ENCODE measurements around the gene PRAMEF8.
"Not testable (repeated sequence)": the region's sequence is repeated elsewhere in the genome, so short reads cannot be mapped to it uniquely, and the experiment has no call there.

PRAMEF8 gene

DNA sequence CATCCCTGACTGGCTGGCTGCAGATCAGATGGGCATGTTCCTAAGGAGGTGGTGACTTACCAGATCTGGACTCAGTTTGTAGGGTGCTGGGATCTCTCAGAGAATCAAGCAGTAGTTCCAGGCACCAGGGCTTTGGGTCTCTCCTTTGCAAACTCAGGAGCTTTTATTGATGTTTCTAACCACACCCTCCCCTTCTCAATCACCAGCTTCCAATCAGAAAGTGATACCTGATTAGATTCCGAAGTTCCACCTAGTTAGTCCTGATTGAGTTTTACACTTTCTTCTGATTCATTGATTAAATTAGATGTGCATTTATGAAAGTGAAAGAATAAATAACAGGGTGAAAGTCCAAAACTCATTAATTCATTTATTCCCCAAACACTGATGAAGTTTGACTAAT, at the start of gene PRAMEF8:
Gene PRAMEF8 (minus strand): TSS at position 101 of the 400 bp plus-strand sequence. CDS start 1,046 bp downstream, outside the sequence.
- in situ Hi-C loops (cut with HindIII; ENCODE audit: low pct_unique_long_range_greater_than_20kb, low sequenced_read_pairs); DNase-seq (ENCODE audit: low read depth in 1 of 2, low spot score in 1 of 2): not testable (repeated sequence)

DNA sequence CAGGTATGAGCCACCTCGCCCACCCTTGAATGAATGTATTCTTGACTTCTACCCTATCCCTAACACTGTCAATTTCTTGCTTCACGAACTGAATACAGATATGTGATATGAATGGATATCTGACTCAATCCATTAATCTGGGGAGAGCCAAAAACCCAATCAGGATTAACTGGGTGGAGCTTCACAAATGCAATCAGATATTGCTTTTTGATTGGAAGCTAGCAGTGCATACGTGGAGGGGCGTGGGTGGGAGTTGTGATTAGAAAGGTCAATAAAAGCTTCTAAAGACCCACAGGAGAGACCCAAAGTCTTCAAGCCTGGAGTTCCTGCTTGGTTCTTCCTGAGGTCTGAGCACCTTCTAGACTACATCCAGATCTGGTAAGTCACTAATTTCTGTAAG, 30.3 kb upstream of the PRAMEF8 start, which contains the start of gene PRAMEF15:
Gene PRAMEF15 (plus strand): TSS at position 301 of the 400 bp plus-strand sequence. CDS start 2,827 bp downstream, outside the sequence.
- in situ Hi-C loops (cut with HindIII; ENCODE audit: low pct_unique_long_range_greater_than_20kb, low sequenced_read_pairs); DNase-seq (ENCODE audit: low read depth in 1 of 2, low spot score in 1 of 2): not testable (repeated sequence)

DNA sequence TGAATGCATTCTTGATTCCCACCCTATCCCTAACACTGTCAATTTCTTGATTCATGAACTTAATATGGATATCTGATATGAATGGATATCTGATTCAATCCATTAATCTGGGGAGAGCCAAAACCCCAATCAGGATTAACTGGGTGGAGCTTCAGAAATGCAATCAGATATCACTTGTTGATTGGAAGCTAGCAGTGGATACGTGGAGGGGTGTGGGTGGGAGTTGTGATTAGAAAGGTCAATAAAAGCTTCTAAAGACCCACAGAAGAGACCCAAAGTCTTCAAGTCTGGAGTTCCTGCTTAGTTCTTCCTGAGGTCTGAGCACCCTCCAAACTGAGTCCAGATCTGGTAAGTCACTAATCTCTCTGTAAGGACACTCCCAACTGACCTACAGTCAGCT, 18.3 kb upstream of the PRAMEF8 start, which contains the start of gene PRAMEF33:
Gene PRAMEF33 (plus strand): TSS at position 301 of the 400 bp plus-strand sequence. CDS start 2,416 bp downstream, outside the sequence.
- DNase-seq (ENCODE audit: low read depth in 1 of 2, low spot score in 1 of 2); in situ Hi-C loops (cut with HindIII; ENCODE audit: low pct_unique_long_range_greater_than_20kb, low sequenced_read_pairs): not testable (repeated sequence)

DNA sequence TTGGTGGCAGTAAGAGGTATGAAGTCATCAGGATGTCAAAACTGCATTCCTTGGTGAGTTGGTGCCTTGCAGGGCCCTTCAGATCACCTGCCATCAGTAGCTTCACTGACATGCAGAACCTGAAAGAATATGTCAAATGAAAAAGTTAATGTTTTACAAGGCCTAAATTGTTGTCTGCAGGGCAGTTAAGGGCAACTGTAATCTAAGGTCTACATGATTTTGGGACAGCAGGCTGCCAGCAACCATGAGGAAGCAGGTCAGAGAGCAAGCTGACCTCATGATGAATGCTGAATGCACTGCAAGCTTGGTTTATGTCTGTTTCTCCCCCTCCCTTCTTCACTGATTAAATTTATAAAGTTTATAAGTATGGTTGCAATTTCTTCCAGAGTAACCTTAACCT, 17.3 kb upstream of the PRAMEF8 start:
- in situ Hi-C loops (cut with HindIII; ENCODE audit: low pct_unique_long_range_greater_than_20kb, low sequenced_read_pairs); DNase-seq (ENCODE audit: low read depth in 1 of 2, low spot score in 1 of 2): not testable (repeated sequence)

DNA sequence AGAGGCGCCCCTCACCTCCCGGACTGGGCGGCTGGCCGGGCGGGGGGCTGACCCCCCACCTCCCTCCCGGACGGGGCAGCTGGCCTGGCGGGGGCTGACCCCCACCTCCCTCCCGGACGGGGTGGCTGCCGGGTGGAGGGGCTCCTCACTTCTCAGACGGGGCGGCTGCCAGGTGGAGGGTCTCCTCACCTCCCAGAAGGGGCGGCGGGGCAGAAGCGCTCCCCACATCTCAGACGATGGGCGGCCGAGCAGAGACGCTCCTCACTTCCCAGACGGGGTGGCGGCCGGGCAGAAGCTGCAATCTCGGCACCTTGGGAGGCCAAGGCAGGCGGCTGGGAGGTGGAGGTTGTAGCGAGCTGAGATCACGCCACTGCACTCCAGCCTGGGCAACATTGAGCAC, 13.8 kb upstream of the PRAMEF8 start:
- DNase-seq (ENCODE audit: low read depth in 1 of 2, low spot score in 1 of 2); in situ Hi-C loops (cut with HindIII; ENCODE audit: low pct_unique_long_range_greater_than_20kb, low sequenced_read_pairs): not testable (repeated sequence)

DNA sequence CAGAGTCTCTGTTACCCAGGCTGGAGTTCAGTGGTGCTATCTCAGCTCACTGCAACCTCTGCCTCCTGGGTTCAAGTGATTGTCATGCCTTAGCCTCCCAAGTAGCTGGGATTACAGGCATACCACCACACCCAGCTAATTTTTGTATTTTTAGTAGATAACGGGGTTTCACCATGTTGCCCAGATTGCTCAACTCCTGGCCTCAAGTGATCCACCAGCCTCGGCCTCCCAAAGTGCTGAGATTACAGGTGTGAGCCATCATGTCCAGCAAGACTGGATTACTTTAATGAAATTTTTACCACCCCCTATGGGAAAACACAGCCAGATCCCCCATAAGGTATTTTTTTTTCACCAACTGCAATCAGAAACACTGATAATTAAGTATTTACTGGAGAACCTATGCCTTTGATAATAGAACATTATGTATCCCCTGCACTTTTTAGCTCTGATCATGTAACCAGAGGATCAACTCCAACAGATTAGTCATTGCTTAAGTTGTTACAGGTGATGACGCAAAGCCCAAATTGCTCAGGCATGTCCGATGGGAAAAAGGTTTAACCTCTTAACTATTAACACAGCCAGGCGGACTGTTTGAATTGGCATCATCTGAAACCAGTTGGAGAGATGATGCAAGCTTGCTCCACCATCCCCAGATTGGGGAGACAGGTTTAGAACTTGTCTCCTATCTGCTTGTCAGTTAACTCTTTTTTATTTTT, 12.4 kb upstream of the PRAMEF8 start:
- DNase-seq (ENCODE audit: low read depth in 1 of 2, low spot score in 1 of 2); in situ Hi-C loops (cut with HindIII; ENCODE audit: low pct_unique_long_range_greater_than_20kb, low sequenced_read_pairs): not testable (repeated sequence)

DNA sequence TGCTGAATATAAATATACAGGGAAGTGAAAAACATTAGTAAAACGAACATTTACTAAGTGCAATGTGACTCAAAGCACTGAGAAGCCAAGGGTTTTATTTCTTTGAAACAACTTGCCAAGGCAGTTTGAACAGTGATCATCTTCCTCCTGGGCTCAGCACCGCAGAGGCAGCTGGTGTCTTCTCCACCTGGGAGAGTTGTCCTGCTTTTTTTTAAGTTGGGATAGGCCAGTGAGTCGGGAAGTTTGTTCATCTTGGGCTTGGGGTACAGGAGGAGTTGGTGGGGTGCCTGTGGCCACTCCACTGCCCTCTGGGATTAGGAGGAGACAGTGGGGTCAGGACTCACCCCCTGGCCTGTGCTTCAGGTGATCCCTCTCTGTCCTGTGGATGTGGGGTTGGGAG, 4.1 kb upstream of the PRAMEF8 start:
- DNase-seq (ENCODE audit: low read depth in 1 of 2, low spot score in 1 of 2); in situ Hi-C loops (cut with HindIII; ENCODE audit: low pct_unique_long_range_greater_than_20kb, low sequenced_read_pairs): not testable (repeated sequence)

DNA sequence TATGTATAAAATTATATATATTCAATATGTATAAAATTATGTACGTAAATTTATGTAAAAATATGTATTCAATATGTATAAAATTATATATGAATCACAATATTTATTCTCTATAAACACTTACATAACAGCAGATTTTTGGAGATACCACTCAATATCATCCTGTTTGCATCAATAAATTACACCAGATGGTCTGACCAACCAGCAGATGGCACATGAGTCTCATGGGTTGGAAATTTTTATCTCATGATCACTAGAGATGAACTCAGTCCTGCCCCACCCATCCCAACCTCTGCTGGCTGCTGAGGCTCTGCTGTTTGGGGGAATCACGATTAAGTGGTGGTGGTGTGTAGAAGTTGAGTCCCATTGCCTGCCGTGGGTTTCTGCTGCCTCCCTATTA, 5.3 kb downstream of the PRAMEF8 start:
- in situ Hi-C loops (cut with HindIII; ENCODE audit: low pct_unique_long_range_greater_than_20kb, low sequenced_read_pairs); DNase-seq (ENCODE audit: low read depth in 1 of 2, low spot score in 1 of 2): not testable (repeated sequence)

DNA sequence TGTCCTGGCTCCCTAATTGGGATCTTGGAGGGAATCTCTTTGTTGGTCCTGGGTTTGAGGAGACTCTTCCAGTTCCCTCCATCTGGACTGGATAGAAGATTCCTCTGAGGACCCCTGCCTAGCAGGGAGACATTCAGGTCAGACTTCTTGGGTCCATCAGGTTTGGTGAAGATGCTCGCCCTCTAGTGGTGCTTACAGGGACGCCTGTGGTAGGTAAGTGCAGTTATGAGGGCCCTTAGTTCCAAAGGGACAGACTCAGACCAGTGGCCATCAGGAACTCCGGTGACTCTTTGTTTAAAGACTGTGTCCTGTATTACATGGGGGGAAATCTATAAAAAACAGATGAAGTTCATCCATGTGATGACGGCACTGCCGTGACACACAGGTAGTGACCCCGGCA, 7.9 kb downstream of the PRAMEF8 start:
- in situ Hi-C loops (cut with HindIII; ENCODE audit: low pct_unique_long_range_greater_than_20kb, low sequenced_read_pairs); DNase-seq (ENCODE audit: low read depth in 1 of 2, low spot score in 1 of 2): not testable (repeated sequence)

DNA sequence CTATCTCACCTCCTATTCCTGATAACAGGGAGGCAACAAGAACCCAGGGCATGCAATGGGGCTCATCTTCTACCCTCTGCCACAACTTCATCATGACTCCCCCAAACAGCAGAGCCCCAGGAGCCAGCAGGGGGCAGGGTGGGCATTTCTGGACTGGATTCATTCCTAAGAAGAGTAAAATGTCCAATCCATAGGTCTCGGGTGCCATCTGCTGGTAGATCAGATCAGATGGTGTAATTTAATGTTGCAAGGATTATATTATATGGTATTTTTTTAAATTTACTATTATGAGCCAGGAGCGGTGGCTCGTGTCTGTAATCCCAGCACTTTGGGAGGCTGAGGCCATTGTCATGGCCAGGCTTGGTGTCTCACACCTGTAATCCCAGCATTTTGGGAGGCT, 19.8 kb downstream of the PRAMEF8 start:
- DNase-seq (ENCODE audit: low read depth in 1 of 2, low spot score in 1 of 2); in situ Hi-C loops (cut with HindIII; ENCODE audit: low pct_unique_long_range_greater_than_20kb, low sequenced_read_pairs): not testable (repeated sequence)

DNA sequence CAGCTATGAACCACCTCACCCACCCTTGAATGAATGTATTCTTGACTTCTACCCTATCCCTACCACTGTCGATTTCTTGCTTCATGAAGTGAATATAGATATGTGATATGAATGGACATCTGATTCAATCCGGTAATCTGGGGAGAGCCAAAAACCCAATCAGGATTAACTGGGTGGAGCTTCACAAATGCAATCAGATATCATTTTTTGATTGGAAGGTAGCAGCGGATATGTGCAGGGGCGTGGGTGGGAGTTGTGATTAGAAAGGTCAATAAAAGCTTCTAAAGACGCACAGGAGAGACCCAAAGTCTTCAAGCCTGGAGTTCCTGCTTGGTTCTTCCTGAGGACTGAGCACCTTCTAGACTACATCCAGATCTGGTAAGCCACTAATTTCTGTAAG, 31.0 kb downstream of the PRAMEF8 start, which contains the start of gene PRAMEF5:
Gene PRAMEF5 (plus strand): TSS at position 301 of the 400 bp plus-strand sequence. CDS start 5,071 bp downstream, outside the sequence.
- DNase-seq (ENCODE audit: low read depth in 1 of 2, low spot score in 1 of 2); in situ Hi-C loops (cut with HindIII; ENCODE audit: low pct_unique_long_range_greater_than_20kb, low sequenced_read_pairs): not testable (repeated sequence)

DNA sequence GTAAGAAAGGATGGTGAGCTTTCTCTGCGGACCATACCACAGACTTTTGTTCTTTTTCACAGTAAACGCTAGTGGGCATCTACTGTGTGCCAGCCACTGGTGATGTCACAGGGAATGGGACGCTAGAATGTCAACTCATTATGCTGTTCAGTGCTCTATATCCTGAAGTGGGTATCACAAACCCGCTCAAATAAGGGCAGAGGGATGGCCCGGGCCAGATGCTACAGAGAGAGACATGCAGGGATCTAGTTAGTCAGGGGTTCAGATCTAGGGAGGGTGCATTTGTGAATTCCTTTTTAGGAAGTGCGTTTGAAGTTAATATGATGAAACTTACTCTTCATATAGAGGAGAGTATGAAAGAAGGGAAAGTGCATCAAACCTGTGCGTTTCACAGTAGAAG, 37.8 kb downstream of the PRAMEF8 start:
- DNase-seq (ENCODE audit: low read depth in 1 of 2, low spot score in 1 of 2); in situ Hi-C loops (cut with HindIII; ENCODE audit: low pct_unique_long_range_greater_than_20kb, low sequenced_read_pairs): not testable (repeated sequence)

DNA sequence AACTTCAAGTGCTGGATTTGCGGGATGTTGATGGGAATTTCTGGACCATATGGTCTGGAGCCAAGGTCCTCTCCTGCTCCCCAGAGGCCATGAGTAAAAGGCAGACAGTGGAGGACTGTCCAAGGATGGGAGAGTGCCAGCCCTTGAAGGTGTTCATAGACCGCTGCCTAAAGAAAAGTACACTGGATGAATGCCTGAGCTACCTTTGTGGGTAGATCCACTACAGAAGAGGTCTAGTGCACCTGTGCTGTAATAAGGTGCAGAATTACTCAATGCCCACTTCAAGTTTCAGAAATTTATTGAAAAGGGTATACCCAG, 38.4 kb downstream of the PRAMEF8 start:
- in situ Hi-C loops (cut with HindIII; ENCODE audit: low pct_unique_long_range_greater_than_20kb, low sequenced_read_pairs); DNase-seq (ENCODE audit: low read depth in 1 of 2, low spot score in 1 of 2): not testable (repeated sequence)

DNA sequence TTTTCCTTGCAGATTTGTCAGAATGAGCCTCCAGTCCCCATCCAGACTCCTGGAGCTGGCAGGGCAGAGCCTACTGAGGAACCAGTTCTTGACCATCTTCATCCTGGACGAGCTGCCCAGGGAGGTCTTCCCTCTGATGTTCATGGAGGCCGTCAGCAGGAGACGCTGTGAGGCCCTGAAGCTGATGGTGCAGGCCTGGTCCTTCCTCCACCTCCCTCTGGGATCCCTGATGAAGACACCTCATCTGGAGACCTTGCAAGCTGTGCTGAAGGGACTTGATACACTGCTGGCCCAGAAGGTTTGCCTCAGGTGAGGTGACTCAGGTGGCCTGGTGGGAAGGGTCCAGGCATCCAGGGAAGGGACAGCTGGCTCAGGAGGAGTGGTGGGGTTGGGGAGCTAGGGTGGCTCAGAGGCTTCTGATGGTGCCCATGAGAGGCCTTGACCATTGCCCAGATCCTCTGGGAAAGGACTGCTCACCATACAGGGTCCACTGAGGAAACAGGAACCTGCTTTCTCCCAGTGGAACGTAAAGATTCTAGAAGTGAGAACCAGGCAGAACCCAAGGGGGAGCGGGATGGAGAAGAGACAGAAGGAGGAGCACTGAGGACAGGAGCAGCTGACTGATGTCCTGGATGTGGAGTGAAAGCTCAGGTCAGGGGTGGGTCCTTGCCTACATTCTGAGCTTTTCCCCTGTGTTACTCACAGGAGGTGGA, 38.9 kb downstream of the PRAMEF8 start:
- in situ Hi-C loops (cut with HindIII; ENCODE audit: low pct_unique_long_range_greater_than_20kb, low sequenced_read_pairs); DNase-seq (ENCODE audit: low read depth in 1 of 2, low spot score in 1 of 2): not testable (repeated sequence)

DNA sequence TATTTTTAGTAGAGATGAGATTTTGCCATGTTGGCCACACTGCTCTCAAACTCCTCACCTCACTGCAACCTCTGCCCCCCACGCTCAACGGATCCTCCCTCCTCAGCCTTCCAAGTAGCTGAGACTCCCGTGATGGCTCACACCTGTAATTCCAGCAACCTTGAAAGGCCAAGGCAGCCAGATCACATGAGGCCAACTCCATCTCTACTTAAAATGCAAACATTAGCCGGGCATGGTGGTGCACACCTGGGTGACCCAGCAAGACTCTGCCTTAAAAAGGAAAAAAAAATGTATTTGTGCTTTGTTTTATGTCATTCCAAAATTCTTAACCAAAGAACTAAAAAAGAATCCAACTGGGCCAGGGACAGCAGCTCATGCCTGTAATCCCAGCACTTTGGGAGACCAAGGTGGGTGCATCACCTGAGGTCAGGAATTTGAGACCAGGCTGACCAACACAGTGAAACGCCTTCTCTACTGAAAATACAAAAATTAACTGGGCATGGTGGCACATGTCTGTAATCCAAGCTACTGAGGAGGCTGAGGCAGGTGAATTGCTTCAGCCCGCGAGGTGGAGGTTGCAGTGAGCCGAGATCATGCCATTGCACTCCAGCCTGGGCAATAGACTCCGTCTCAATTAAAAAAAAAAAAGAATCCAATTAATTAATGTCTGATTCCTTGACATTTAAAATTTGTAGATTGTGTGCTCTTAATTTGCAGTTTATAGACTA, 41.2 kb downstream of the PRAMEF8 start:
- in situ Hi-C loops (cut with HindIII; ENCODE audit: low pct_unique_long_range_greater_than_20kb, low sequenced_read_pairs); DNase-seq (ENCODE audit: low read depth in 1 of 2, low spot score in 1 of 2): not testable (repeated sequence)

DNA sequence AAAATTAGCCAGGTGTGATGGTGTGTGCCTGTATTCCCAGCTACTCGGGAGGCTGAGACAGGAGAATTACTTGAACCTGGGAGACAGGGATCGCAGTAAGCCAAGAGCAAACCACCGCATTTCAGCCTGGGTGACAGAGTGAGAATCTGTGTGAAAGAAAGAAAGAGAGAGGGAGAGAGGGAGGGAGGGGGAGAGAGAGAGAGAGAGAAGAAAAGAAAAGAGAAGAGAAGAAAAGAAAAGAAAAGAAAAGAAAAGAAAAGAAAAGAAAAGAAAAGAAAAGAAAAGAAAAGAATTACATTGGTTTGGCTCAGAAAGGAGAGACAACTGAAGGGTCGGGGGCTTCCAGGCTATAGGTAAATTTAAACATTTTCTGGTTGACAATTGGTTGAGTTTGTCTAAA, 45.3 kb downstream of the PRAMEF8 start:
- DNase-seq (ENCODE audit: low read depth in 1 of 2, low spot score in 1 of 2); in situ Hi-C loops (cut with HindIII; ENCODE audit: low pct_unique_long_range_greater_than_20kb, low sequenced_read_pairs): not testable (repeated sequence)

DNA sequence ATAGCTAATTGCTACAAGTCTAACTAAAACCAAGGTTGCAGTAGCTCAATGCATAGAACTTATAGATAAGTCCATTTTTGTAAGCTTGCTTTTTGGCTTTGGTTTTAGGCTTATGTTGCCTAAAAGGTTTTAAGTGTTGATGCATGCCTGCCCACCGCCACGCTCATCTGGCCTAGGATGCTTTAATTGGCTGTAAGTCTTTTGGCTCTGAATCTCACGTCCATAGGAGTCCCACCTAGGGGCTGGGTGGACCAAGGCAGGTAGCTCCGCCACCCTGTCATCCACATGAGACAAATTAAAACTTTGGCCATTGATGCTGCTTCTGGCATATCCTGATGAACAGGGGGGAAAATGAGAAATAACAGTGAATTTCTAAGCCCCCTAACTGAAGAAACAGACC, 47.4 kb downstream of the PRAMEF8 start:
- DNase-seq (ENCODE audit: low read depth in 1 of 2, low spot score in 1 of 2); in situ Hi-C loops (cut with HindIII; ENCODE audit: low pct_unique_long_range_greater_than_20kb, low sequenced_read_pairs): not testable (repeated sequence)

DNA sequence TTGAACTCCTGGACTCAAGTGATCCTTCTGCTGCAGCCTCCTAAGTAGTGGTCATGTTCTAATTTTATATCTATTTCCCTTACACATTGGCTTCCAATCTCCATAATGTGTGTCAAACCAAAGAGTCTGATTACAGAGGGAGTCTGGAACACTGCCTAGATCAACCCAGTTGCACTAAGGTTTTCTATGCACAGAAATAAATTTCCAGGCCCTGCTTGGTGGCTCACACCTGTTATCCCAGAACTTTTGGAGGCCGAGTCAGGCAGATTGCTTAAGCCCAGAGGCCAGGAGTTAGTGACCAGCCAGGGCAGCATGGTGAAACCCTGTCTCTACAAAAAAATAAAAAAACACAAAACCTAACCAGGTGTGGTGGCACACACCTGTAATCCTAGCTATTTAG, 50.9 kb downstream of the PRAMEF8 start:
- DNase-seq (ENCODE audit: low read depth in 1 of 2, low spot score in 1 of 2); in situ Hi-C loops (cut with HindIII; ENCODE audit: low pct_unique_long_range_greater_than_20kb, low sequenced_read_pairs): not testable (repeated sequence)

Measured in T47D (cell line).